Fibroblast of gingiva (primary cell): ENCODE measurements around the gene THBS1.

Experiments
- DNase-seq: peaks from one replicate; pipeline ENCODE4 v3.0.0-alpha.2; 2011; ENCODE audit warnings: low read depth

THBS1 gene

DNA sequence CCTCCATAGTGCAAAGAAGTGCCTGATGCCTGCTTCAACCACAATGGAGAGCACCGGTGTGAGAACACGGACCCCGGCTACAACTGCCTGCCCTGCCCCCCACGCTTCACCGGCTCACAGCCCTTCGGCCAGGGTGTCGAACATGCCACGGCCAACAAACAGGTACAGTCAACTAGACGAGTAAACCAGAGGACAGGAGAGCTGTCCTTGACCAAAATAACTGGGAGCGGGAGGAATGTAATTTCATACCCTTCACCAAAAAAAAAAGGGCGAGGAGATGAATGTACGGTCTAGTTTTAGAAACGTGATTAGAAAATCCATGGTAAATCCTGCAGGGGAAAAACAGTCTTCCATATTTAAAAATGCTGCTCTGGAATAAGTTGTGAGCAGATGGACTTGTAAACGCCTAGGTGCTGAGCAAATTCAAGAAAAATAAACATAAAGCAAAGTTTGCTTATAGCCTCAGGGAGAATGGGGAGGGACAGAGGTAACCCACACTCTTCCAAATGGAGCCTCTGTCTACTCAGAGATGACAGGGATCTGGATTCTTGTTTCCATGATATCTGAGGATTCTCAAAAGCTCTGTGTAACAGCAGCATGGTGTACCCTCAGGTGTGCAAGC lies 8.4 kb downstream of the THBS1 start:
- DNase-seq, result no peak

DNA sequence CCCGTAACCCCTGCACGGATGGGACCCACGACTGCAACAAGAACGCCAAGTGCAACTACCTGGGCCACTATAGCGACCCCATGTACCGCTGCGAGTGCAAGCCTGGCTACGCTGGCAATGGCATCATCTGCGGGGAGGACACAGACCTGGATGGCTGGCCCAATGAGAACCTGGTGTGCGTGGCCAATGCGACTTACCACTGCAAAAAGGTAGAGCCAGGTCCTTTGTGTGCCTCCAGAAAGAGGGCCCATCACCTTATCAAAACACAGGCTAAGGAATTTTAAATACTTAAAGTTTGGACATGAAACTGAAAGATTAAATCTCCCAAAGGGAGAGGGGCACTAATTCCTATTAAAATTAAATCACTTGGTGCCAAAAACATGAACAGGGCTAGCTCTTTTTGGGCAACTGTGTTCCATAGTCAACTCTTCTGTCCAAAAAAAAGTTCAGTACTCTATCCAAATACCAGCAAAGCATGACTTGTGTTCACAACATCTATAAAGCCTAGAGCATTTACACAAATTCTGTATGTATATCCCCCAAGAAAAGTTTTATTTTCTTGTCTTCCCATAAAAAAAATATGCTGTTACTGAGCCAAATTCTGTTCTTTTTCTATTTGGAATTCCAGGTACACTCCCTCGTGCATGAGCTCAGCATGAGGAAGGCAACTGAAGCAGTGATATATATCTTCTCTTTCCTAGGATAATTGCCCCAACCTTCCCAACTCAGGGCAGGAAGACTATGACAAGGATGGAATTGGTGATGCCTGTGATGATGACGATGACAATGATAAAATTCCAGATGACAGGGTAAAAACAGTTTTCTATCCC lies 9.2 kb downstream of the THBS1 start:
- peak; percentile 67 for DNase-seq

DNA sequence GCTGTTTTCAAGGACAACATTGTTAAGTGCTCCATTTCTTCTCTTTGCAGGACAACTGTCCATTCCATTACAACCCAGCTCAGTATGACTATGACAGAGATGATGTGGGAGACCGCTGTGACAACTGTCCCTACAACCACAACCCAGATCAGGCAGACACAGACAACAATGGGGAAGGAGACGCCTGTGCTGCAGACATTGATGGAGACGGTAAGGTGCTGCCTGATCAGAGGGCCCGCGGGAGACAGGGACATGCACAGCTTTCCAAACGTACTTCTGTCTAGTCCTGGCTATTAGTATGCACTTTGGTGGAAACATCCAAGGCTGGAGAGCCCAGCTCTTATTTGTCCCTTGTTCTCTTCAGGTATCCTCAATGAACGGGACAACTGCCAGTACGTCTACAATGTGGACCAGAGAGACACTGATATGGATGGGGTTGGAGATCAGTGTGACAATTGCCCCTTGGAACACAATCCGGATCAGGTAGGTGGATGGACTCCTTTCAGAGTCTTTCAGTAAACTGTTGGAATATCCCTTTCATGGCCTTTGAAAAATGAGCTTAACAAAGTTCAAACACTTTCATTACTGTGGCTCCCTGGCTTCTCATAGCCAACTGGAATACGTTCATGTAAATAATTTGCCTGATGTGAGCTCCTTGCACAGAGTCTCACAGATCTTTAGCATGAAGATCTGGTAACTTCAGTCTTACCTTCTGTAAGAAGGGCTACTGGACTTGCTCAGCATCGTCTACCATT lies 10.4 kb downstream of the THBS1 start:
- DNase-seq, result peak; percentile 68

DNA sequence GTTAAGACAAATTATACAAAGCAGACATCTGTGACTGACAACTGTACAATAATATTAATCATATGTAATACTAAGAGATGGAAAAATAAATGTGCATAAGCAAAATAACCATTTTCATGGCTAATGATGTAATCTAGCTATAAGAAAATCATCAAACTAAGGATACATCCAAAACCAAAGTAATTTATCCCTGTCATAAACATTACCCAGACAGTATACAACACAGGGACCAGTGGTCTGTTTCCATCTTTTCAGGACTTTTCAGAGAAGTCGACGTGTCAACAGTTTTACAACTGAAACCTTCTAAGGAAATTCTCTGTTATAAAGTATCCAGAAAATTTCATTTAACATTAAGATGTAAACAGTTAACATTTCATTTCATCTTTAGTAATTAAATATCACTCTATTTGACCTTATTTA lies 11.0 kb downstream of the THBS1 start:
- DNase-seq, result peak; percentile 56

DNA sequence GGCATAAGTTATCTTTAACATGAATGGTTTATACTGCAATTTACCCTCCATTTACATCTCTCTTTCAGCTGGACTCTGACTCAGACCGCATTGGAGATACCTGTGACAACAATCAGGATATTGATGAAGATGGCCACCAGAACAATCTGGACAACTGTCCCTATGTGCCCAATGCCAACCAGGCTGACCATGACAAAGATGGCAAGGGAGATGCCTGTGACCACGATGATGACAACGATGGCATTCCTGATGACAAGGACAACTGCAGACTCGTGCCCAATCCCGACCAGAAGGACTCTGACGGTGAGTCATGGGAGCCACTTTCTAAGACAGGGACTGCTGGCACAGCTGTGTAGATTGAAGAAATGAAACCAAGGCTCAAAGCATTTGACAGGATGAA lies 11.6 kb downstream of the THBS1 start:
- peak; percentile 73 for DNase-seq

DNA sequence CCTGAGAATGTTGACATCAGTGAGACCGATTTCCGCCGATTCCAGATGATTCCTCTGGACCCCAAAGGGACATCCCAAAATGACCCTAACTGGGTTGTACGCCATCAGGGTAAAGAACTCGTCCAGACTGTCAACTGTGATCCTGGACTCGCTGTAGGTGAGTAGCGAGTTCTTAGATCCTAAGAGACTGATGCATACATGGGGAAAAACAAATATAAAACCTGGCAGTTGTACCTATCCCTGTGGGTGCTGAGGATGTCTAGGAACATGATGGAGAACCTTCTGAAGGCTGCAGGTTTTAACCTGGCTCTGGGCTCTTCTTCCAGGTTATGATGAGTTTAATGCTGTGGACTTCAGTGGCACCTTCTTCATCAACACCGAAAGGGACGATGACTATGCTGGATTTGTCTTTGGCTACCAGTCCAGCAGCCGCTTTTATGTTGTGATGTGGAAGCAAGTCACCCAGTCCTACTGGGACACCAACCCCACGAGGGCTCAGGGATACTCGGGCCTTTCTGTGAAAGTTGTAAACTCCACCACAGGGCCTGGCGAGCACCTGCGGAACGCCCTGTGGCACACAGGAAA lies 12.3 kb downstream of the THBS1 start:
- DNase-seq, result no peak

DNA sequence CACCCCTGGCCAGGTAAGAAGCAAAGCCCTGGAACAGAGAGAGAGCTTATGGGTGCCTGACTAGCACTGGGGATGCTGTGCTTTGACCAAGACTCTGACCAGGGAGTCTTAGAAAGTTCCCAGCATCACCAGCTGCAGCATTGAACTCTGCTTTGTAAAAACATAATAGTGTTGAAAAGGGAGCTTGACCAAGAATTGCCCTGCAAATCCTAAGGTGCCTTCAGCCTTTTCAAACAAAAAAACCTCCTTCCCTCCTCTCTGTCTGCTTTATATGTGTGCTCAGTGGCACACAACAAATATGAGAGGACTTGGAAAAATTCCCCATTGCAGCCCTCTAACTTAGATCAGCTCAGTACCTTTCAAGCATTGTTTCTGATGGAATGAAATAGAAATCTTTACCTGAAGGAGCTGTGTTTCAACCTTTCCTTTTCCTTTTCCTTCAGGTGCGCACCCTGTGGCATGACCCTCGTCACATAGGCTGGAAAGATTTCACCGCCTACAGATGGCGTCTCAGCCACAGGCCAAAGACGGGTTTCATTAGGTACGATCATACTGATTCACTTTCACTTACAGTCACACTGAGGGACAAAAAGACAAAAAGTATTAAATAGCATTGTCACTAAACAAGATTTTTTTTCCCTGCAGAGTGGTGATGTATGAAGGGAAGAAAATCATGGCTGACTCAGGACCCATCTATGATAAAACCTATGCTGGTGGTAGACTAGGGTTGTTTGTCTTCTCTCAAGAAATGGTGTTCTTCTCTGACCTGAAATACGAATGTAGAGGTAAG lies 13.0 kb downstream of the THBS1 start:
- peak; percentile 58 for DNase-seq

DNA sequence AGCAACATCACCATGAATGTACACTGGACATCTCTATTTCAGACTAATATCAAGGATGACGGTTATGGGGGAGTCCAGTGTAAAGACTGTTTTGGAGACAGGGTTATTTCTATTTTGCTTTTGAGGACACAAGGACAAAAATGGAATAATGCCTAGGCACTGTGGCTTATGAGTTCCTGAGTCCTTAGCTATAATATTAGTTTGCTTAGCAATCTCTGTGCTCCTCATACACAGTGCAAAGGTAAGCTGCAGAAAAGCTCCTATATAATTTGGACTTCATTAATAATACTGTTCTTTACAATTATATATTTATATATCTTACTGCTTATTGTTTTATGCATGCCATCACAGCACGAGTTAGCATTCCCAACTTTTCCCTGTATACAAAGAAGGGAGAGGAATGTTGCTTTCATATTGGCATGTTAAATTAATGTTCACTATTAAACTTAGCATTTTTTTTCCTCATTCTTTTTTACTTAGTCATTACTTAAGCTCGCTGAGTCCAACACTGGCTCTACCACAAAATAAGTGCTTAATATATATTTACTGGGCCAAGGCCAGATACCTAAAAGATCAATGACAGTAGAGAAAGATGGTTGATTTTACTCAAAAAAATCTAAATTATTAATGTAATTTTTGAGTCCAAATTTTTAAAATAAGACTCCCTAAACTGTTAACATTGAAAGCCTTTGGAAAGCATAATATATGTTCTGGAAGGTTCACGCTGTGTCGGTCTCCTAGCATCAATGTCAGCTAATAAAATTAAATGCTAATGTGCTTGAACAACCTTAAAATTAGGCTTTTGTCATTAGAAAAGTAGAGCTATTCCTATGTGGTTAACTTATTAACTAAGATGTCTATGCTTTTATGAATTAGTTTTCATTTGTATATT lies 13.8 kb downstream of the THBS1 start:
- DNase-seq, result peak; percentile 53

DNA sequence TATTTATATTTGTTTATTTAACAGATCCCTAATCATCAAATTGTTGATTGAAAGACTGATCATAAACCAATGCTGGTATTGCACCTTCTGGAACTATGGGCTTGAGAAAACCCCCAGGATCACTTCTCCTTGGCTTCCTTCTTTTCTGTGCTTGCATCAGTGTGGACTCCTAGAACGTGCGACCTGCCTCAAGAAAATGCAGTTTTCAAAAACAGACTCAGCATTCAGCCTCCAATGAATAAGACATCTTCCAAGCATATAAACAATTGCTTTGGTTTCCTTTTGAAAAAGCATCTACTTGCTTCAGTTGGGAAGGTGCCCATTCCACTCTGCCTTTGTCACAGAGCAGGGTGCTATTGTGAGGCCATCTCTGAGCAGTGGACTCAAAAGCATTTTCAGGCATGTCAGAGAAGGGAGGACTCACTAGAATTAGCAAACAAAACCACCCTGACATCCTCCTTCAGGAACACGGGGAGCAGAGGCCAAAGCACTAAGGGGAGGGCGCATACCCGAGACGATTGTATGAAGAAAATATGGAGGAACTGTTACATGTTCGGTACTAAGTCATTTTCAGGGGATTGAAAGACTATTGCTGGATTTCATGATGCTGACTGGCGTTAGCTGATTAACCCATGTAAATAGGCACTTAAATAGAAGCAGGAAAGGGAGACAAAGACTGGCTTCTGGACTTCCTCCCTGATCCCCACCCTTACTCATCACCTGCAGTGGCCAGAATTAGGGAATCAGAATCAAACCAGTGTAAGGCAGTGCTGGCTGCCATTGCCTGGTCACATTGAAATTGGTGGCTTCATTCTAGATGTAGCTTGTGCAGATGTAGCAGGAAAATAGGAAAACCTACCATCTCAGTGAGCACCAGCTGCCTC lies 14.7 kb downstream of the THBS1 start:
- peak; percentile 78 for DNase-seq

DNA sequence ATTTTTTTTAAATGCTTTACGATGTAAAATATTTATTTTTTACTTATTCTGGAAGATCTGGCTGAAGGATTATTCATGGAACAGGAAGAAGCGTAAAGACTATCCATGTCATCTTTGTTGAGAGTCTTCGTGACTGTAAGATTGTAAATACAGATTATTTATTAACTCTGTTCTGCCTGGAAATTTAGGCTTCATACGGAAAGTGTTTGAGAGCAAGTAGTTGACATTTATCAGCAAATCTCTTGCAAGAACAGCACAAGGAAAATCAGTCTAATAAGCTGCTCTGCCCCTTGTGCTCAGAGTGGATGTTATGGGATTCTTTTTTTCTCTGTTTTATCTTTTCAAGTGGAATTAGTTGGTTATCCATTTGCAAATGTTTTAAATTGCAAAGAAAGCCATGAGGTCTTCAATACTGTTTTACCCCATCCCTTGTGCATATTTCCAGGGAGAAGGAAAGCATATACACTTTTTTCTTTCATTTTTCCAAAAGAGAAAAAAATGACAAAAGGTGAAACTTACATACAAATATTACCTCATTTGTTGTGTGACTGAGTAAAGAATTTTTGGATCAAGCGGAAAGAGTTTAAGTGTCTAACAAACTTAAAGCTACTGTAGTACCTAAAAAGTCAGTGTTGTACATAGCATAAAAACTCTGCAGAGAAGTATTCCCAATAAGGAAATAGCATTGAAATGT lies 15.6 kb downstream of the THBS1 start:
- peak; percentile 79 for DNase-seq

DNA sequence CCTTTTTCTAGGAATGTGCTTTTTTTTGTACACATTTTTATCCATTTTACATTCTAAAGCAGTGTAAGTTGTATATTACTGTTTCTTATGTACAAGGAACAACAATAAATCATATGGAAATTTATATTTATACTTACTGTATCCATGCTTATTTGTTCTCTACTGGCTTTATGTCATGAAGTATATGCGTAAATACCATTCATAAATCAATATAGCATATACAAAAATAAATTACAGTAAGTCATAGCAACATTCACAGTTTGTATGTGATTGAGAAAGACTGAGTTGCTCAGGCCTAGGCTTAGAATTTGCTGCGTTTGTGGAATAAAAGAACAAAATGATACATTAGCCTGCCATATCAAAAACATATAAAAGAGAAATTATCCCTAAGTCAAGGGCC lies 16.5 kb downstream of the THBS1 start:
- no peak for DNase-seq

DNA sequence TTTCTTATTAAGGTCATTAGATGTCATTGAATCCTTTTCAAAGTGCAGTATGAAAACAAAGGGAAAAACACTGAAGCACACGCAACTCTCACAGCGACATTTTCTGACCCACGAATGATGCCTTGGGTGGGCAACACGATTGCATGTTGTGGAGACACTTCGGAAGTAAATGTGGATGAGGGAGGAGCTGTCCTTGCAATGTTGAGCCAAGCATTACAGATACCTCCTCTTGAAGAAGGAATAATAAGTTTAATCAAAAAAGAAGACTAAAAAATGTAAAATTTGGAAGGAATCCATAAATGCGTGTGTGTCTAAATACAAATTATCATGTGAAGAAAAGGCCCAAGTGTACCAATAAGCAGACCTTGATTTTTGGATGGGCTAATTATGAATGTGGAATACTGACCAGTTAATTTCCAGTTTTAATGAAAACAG lies 16.9 kb downstream of the THBS1 start:
- DNase-seq, result peak; percentile 95

DNA sequence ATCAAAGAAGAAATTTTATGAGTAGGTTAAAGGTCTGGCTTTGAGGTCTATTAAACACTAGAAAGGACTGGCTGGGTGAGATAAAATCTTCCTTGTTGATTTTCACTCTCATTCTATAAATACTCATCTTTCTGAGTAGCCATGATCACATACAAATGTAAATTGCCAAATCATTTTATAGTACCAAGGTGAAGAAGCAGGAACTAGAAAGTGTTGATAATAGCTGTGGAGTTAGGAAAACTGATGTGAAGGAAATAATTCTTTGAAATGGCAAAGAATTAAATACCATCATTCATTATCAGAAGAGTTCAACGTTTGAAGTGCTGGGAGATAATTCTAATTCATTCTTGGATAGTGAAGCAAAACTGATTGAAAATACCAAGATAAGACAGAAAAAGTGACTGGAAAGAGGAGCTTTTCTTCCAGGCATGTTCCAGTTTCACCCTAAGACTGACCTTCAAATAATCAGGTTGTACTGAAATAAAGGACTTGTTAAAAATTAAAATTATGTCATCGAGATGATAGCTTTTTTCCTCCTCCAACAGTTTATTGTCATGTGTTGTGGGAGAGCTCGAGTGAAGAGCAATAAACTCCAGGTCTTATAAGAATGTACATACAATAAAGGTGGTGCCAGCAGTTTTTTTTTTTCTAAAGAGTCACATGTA lies 17.4 kb downstream of the THBS1 start:
- peak; percentile 85 for DNase-seq

DNA sequence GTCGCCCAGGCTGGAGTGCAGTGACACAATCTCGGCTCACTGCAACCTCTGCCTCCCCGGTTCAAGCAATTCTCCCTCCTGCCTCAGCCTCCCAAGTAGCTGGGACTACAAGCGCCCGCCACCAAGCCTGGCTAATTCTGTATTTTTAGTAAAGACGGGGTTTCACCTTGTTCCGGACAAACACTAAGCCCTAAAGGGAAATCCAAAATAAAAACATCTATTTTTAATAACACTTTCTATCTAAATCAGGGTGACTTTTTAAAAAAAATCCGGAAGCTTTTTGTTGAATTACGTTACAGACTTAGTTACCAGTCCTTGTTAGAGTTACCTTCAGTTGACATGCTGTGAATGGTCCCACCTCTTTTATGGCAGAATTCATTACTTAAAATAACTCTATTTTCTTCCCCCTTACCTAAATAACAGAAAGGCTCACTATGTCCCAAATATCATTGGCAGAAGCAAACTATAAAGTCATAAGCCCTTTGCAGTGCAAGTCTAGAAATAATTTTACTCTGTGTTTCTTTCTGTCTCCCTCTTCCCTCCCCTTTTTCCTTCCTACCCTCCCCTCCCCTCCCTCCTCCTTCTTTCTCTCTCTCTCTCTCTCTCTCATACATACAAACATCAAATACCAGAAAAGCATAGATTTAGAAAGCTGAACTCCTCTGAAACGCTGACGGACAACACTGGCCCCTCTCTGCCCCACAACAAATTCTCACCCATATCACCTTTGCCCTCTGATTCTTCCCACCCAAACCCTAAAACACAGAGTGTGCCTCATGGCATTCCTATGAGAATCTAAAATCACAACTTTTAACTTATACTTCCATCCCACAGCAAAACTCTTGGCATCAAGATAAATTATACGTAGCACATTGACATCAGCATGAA lies 18.3 kb downstream of the THBS1 start:
- peak; percentile 75 for DNase-seq

DNA sequence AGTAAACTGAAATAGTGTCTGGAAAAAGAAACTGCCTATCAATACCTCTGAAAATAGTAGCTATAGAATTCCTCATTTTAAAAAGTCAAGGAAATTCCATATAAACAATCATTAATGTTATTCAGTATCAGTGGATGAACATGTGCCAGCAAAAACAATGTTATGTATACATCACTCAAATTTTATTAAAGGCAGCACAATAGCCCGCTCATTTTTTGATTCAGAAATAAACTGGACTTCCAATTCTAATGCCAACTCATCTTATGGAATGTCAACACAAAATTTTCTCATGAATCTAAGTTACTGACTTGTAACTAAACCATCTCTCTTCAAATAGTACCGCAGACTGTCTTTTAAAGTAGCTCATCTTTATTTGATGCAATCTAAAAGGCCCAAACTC lies 19.0 kb downstream of the THBS1 start:
- DNase-seq, result peak; percentile 62

DNA sequence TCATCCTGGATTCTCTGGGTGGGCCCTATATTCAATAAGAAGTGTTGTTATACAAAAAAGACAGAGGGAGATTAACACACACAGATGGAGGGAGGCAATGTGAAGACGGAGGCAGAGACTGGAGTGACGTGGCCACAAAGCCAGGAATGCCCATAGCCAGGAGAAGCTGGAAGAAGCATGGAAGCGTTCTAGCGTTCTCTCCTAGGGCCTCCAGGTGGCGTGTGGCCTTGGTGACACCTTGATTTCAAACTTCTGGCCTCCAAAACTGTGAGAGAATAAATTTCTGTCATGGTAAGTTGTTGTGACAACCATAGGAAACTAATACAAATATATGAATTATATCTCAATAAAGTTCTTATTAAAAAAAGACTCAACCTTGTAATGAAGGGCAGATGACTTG lies 21.3 kb downstream of the THBS1 start:
- no peak for DNase-seq

DNA sequence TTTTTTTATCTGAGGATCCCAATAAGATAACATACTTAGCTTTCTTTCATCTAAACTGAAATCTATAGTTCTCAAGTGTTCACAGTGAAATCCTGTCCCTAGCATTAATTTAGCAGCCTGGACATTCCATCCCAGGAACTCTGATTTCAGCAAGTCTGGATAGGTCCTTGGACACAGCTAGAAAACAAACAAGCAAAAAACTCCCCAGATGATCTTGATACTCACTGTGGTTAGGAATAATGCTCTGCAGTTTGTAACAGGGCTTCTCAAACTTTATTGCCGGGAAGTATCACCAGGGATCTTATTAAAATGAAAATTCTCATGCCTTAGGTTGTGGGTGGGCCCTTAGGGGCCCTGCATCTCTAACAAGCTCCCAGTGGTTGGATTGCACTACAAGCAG lies 24.3 kb downstream of the THBS1 start:
- no peak for DNase-seq
